Measurements from ENCODE around the gene UBAC1.

The UBAC1 gene

DNA sequence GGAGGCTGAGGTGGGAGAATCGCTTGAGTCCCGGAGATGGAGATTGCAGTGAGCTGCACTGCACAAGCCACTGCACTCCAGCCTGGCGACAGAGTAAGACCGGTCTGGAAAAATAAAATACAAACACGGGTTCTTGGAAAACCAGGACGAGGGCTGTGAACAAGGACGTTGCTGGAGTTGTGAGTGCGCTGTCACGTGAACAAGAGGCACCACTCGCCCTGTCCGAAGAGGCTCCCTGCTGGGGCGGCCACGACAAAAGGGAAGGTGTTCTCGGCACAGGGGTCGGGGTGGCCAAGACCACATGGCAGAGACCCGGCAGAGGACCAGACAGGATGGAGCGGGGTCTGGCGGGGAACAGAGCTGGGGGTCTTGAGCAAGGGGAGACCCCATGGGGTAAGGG, 30.6 kb upstream of the UBAC1 start:
- no peak for ATAC-seq
- TF ChIP-seq ZC3H10 (CRISPR knock-in tag; IDR thresholded peaks at IDR 0.05), result no peak
- TF ChIP-seq, protein P1, sequence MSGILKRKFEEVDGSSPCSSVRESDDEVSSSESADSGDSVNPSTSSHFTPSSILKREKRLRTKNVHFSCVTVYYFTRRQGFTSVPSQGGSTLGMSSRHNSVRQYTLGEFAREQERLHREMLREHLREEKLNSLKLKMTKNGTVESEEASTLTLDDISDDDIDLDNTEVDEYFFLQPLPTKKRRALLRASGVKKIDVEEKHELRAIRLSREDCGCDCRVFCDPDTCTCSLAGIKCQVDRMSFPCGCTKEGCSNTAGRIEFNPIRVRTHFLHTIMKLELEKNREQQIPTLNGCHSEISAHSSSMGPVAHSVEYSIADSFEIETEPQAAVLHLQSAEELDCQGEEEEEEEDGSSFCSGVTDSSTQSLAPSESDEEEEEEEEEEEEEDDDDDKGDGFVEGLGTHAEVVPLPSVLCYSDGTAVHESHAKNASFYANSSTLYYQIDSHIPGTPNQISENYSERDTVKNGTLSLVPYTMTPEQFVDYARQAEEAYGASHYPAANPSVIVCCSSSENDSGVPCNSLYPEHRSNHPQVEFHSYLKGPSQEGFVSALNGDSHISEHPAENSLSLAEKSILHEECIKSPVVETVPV (CRISPR knock-in tag; IDR thresholded peaks at IDR 0.05), result no peak
- no peak for TF ChIP-seq ZNF565 (CRISPR knock-in tag; conservative IDR thresholded peaks at IDR 0.05; ENCODE audit: low read depth)
- no peak for TF ChIP-seq TCF4 (CRISPR knock-in tag; IDR thresholded peaks at IDR 0.05; ENCODE audit: borderline replicate concordance)
- no peak for TF ChIP-seq ZFP3 (CRISPR knock-in tag; IDR thresholded peaks at IDR 0.05)
- no peak for TF ChIP-seq CSDC2 (CRISPR knock-in tag; IDR thresholded peaks at IDR 0.05)
- TF ChIP-seq ZNF8 (CRISPR knock-in tag; IDR thresholded peaks at IDR 0.05), result no peak
- TF ChIP-seq, protein P2, sequence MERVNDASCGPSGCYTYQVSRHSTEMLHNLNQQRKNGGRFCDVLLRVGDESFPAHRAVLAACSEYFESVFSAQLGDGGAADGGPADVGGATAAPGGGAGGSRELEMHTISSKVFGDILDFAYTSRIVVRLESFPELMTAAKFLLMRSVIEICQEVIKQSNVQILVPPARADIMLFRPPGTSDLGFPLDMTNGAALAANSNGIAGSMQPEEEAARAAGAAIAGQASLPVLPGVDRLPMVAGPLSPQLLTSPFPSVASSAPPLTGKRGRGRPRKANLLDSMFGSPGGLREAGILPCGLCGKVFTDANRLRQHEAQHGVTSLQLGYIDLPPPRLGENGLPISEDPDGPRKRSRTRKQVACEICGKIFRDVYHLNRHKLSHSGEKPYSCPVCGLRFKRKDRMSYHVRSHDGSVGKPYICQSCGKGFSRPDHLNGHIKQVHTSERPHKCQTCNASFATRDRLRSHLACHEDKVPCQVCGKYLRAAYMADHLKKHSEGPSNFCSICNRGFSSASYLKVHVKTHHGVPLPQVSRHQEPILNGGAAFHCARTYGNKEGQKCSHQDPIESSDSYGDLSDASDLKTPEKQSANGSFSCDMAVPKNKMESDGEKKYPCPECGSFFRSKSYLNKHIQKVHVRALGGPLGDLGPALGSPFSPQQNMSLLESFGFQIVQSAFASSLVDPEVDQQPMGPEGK (CRISPR knock-in tag; IDR thresholded peaks at IDR 0.05; ENCODE audit: borderline replicate concordance), result no peak
- no peak for TF ChIP-seq POU6F1 (CRISPR knock-in tag; IDR thresholded peaks at IDR 0.05; ENCODE audit: borderline replicate concordance, low read depth)
- no peak for TF ChIP-seq ZFP30 (CRISPR knock-in tag; IDR thresholded peaks at IDR 0.05)
- TF ChIP-seq RARB (CRISPR knock-in tag; IDR thresholded peaks at IDR 0.05), result no peak
- no peak for TF ChIP-seq SNAI2 (CRISPR knock-in tag; IDR thresholded peaks at IDR 0.05)

- no peak for ATAC-seq
Measured at GRCh38 chr9:135990468-135991429, 29.6 kb upstream of the UBAC1 start.

More at GRCh38 chr9:135990468-135991429, 29.6 kb upstream of the UBAC1 start:
- no peak for TF ChIP-seq CSDC2 (CRISPR knock-in tag; IDR thresholded peaks at IDR 0.05)
- no peak for TF ChIP-seq TCF4 (CRISPR knock-in tag; IDR thresholded peaks at IDR 0.05; ENCODE audit: borderline replicate concordance)
- no peak for TF ChIP-seq RARB (CRISPR knock-in tag; IDR thresholded peaks at IDR 0.05)
- no peak for TF ChIP-seq ZNF565 (CRISPR knock-in tag; conservative IDR thresholded peaks at IDR 0.05; ENCODE audit: low read depth)
- TF ChIP-seq, protein P2 (CRISPR knock-in tag; IDR thresholded peaks at IDR 0.05; ENCODE audit: borderline replicate concordance), result no peak
- TF ChIP-seq ZFP3 (CRISPR knock-in tag; IDR thresholded peaks at IDR 0.05), result no peak
- no peak for TF ChIP-seq TOX (CRISPR knock-in tag; IDR thresholded peaks at IDR 0.05; ENCODE audit: borderline replicate concordance)
- TF ChIP-seq ZC3H10 (CRISPR knock-in tag; IDR thresholded peaks at IDR 0.05), result no peak
- TF ChIP-seq ESRRG (CRISPR knock-in tag; IDR thresholded peaks at IDR 0.05), result no peak
- TF ChIP-seq ARNTL (CRISPR knock-in tag; IDR thresholded peaks at IDR 0.05; ENCODE audit: borderline replicate concordance, low read depth), result no peak
- TF ChIP-seq ZNF8 (CRISPR knock-in tag; IDR thresholded peaks at IDR 0.05), result no peak
- TF ChIP-seq BACH2 (CRISPR knock-in tag; IDR thresholded peaks at IDR 0.05; ENCODE audit: borderline replicate concordance), result no peak
- no peak for TF ChIP-seq GLIS3 (CRISPR knock-in tag; IDR thresholded peaks at IDR 0.05)
- no peak for TF ChIP-seq ZFP30 (CRISPR knock-in tag; IDR thresholded peaks at IDR 0.05)
- no peak for TF ChIP-seq TSHZ2 (CRISPR knock-in tag; IDR thresholded peaks at IDR 0.05)
- no peak for TF ChIP-seq ISL1 (CRISPR knock-in tag; IDR thresholded peaks at IDR 0.05)
- no peak for TF ChIP-seq POU6F1 (CRISPR knock-in tag; IDR thresholded peaks at IDR 0.05; ENCODE audit: borderline replicate concordance, low read depth)

Measured in SK-N-SH treated with all-trans-retinoic acid at 6 μM for 48 hours (cell line).